ENCODE measurements around the gene DOCK2.

GRCh38 chr5:170126626-170127025 is 489.6 kb downstream of the DOCK2 start:
- no peak for TF ChIP-seq CTCF (IDR thresholded peaks at IDR 0.05)
- TF ChIP-seq ZFX (IDR thresholded peaks at IDR 0.05; ENCODE audit: borderline replicate concordance) = no peak
